Cardiac fibroblast (primary cell): ENCODE results near the gene DNAJC8.

Experiments
- DNase-seq, 2 donors: peaks; one replicate each; pipeline versions ENCODE4 v3.0.0 to v3.0.0-alpha.2; 2010; ENCODE audit warnings: low read depth in 2 of 2
- H3K4me3 ChIP-seq, 2 donors: replicated peaks in 1 of 2; 1 replicate in 1 of 2; 2 replicates in 1 of 2; pipeline ENCODE4 v1.5.1; 2011; ENCODE audit warnings: low read depth in 2 of 2, low read length in 2 of 2, mild to moderate bottlenecking in 2 of 2, moderate library complexity in 1 of 2
- TF ChIP-seq, protein P1 (sequence below): IDR thresholded peaks from one replicate; pipeline ENCODE4 v1.5.1; 2011; ENCODE audit warnings: low read depth, mild to moderate bottlenecking, low read length, inconsistent platforms

Gene DNAJC8

DNA sequence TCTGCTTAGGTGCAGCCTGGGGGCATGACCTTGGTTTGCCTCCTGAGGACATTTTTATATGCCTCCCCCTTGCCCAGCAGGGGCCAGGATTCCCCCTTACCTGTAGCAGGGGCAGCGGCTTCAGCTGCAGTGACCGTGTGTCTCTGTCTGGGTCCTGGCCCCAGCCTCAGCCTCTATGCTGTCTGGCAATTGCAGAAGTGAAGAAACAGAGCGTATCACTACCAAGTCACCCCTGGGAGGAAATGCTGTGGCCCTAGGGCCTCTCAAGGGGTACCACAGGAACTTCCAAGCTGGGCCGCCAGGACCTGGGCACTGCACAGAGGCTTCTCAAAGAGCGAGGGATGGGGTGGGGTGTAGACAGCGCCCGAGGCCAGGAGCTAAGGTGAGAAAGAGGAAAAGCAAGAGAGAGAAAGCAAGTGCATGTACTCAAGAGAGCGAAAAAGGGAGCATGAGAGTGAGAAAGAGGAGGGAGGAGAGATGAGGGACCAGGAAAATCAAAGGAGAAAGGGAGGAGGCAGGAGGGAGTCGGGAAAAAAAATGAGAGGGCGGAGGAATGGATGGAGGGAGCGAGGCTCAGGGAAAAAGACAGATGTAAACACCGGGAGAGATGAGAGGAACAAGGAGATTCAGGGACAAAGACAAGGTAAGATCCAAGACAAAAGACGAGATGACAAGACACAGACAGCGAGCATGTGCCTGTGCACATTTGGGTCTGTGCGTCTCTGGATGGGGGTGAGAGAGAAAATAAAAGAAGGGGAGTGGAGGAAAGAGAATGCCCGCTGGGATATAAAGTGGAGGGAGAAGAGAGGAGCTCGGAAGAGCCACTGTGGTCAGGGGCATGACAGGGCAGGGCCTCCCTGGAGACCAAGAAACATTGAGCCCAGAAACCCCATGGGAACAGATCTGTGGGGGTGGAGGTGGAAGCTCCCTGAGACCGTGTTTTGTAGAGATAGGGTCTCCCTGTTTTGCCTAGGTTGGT is 56.0 kb downstream of the DNAJC8 start, which contains the start of gene PTAFR:
TSS of gene PTAFR (minus strand) at position 199 of the 979 bp plus-strand sequence. CDS start 25,669 bp downstream, outside the sequence.
- TF ChIP-seq, protein P1, sequence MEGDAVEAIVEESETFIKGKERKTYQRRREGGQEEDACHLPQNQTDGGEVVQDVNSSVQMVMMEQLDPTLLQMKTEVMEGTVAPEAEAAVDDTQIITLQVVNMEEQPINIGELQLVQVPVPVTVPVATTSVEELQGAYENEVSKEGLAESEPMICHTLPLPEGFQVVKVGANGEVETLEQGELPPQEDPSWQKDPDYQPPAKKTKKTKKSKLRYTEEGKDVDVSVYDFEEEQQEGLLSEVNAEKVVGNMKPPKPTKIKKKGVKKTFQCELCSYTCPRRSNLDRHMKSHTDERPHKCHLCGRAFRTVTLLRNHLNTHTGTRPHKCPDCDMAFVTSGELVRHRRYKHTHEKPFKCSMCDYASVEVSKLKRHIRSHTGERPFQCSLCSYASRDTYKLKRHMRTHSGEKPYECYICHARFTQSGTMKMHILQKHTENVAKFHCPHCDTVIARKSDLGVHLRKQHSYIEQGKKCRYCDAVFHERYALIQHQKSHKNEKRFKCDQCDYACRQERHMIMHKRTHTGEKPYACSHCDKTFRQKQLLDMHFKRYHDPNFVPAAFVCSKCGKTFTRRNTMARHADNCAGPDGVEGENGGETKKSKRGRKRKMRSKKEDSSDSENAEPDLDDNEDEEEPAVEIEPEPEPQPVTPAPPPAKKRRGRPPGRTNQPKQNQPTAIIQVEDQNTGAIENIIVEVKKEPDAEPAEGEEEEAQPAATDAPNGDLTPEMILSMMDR: no peak
- no peak within 1 kb of the TSS for H3K4me3 ChIP-seq

DNA sequence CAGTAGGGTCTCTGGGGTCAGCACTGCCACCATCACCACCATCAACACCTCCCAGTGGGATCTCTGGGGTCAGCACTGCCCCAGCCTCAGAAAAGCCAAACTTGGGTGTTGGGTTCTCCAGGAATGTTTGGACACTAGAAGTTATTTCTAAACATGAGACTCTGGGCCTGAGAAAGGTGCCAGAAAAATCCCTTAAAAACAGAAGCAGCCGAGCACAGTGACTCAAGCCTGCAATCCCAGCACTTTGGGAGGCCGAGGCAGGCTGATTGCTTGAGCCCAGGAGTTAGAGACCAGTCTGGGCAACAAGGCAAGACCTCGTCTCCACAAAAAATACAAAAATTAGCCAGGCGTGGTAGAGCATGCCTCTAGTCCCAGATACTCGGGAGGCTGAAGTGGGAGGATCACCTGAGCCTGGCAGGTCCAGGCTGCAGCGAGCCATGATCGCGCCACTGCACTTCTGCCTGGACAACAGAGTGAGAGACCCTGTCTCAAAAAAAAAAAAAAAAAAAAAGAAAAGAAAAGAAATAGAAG is 56.8 kb downstream of the DNAJC8 start:
- no peak for DNase-seq
- H3K4me3 ChIP-seq: no peak overlapping the region
- TF ChIP-seq, protein P1: no peak

More for the DNA sequence above, 56.0 kb downstream of the DNAJC8 start, which contains the start of gene PTAFR:
- DNase-seq: no peak

DNA sequence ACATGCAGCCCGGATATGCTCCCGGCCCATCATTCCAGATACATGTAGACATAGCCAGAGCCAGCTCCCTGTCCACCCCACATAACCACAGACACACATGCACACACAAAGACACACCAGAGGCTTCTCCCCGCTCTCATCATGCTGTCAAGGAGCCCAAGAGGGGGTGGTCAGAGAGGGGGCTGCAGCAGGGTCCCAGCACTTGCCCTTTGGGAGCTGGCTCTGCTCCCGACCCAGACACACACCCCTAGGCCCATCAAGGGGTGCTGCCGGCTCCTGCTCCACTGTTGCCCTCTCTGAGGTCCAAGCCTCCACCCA is 58.9 kb downstream of the DNAJC8 start:
- no peak for DNase-seq
- TF ChIP-seq, protein P1: no peak
- H3K4me3 ChIP-seq: no peak overlapping the region

DNA sequence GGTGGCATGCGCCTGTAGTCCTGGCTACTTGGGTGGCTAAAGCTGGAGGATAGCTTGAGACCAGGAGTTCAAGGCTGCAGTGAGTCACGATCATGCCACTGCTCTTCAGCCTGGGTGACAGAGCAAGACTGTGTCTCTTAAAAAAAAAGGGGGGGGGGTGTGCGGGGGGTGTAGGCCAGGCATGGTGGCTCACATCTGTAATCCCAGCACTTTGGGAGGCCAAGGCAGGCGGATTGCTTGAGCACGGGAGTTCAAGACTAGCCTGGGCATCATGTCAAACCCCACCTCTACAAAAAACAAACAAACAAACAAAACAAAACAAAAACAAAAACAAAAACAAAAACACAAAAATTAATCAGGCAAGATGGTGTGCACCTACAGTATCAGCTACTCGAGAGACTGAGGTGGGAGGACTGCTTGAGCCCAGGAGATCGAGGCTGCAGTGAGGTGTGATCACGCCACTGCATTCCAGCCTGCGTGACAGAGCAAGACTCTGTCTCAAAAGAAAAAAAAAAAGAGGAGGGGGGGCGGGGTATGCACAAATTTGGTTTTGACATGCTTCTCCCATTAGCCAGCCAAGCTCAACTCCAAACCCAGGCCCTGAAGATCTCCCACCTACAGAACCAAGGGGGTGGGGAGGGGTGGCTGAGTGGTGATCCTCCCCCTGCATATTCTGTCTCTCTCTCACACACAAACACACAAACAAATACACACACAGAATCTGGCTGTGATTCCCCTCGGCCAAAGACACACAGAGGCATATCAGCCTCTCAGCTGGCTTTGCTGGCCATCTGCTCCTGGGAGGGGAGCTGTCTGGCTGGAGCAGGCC is 59.5 kb downstream of the DNAJC8 start:
- peak; percentile 33 to 49 for DNase-seq
- TF ChIP-seq, protein P1: no peak
- H3K4me3 ChIP-seq: no peak overlapping the region

DNA sequence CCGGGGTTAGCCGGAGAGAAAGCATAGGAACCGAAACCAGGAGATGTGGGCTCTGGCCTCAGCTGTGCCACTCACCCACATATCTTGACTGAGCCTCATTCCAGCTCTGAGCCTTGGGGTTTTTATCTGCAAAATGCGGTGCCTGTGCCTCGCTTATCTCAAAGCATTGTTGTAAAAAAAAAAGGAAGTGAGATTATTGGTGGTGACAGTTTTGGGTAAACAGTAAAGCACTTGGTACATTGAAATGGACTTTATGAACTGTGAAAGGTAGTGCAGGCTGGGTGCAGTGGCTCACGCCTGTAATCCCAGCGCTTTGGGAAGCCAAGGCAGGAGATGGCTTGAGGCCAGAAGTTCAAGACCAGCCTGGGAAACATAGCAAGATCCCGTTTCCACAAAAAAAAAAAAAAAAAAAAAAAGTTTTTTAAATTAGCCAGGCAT is 60.1 kb downstream of the DNAJC8 start:
- TF ChIP-seq, protein P1: no peak
- DNase-seq: peak in 1 of 2 donors; percentile 74
- no peak overlapping the region for H3K4me3 ChIP-seq

DNA sequence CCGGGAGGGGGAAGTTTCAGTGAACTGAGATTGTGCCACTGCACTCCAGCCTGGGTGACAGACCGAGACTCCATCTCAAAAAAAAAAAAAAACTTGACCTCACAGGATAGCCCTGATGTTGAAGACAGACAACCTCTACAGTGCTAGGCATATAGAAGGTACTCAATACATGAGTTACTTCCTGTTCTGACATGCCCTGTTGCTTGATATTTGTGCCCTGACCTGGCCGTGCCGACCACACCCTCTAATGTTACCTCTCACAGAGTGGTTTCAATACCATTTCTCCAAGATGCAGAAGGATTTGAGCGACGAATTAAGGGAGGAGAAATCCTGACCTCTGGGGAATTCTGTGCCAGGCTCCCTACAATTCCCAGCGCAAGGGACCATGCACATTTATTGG is 61.6 kb downstream of the DNAJC8 start:
- DNase-seq: no peak
- TF ChIP-seq, protein P1: no peak

More for the DNA sequence above, 61.6 kb downstream of the DNAJC8 start:
- no peak overlapping the region for H3K4me3 ChIP-seq
